Measurements from ENCODE around the gene CADPS.

DNA sequence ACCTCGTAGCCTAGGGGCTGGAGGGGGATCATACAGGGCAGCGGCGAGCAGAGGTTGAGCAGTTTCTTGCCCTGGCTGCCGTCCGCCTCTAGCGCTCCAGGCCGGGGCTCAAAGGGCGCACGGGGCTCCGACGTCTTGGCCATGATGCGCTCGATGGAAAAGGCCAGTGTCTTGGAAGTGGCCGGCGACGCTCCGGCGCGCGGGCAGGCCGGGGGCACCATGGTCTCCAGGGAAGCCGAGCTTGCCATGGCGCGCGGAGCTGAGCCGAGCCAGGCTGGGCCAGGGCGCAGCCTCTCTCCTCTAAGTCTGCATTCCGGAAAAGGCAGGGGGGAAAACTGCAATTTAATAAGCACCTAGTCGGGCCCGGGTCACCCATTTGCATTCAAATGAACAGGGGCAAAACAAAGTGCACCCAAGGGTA is 502.6 kb downstream of the CADPS start:
- TF ChIP-seq, protein P1, sequence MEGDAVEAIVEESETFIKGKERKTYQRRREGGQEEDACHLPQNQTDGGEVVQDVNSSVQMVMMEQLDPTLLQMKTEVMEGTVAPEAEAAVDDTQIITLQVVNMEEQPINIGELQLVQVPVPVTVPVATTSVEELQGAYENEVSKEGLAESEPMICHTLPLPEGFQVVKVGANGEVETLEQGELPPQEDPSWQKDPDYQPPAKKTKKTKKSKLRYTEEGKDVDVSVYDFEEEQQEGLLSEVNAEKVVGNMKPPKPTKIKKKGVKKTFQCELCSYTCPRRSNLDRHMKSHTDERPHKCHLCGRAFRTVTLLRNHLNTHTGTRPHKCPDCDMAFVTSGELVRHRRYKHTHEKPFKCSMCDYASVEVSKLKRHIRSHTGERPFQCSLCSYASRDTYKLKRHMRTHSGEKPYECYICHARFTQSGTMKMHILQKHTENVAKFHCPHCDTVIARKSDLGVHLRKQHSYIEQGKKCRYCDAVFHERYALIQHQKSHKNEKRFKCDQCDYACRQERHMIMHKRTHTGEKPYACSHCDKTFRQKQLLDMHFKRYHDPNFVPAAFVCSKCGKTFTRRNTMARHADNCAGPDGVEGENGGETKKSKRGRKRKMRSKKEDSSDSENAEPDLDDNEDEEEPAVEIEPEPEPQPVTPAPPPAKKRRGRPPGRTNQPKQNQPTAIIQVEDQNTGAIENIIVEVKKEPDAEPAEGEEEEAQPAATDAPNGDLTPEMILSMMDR (conservative IDR thresholded peaks at IDR 0.05; ENCODE audit: low read depth, low read length) = no peak
- TF ChIP-seq EZH2 (IDR thresholded peaks at IDR 0.05; ENCODE audit: borderline replicate concordance, low read depth, low read length, poor library complexity, severe bottlenecking) = no peak

All from A673 (cell line).